ENCODE data around the gene ZNF749. TPM values are rescaled to one million over a fixed set of nuclear protein-coding genes. Genes with fewer than 3 reads are reported as not detected.

The ZNF749 gene
- total and polyA plus RNA-seq, 2 experiments from 2014 or later: 7.1 to 10.4 TPM

DNA sequence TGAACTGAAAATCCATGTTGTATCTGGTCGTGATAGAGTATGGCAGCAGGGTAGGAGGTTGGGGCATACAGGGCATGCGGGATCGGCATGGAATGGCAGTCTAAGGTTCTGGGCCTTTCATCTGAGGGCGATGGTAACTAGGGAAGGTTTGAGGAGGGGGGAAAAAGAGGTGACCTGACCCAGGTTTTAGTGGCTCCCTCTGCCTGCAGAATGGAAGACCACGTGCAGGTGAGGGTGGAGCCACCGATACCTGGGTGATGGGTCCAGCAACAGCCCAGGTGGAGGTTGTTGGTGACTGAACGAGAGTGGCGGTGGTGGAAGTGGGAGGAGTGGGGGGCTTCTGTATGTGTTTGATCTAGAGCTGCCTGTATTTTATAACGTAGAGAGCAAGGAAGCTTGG, 3.8 kb downstream of the ZNF749 start:
- Histone ChIP-seq H3K27me3 (no peaks in the 10 kb centered on the region), H3K9me3 (ENCODE audit: low read depth) (no peaks in the 10 kb centered on the region), H4K20me1 (ENCODE audit: insufficient read depth, poor library complexity, severe bottlenecking) (no peaks in the 10 kb centered on the region), H3K4me2 (no peak overlapping the region), H3K4me1 (ENCODE audit: insufficient read depth) (peaks cover 7% of the 10 kb centered on the region), H3K36me3 (replicated peaks; ENCODE audit: insufficient read depth, low read depth) (peaks cover 3% of the 10 kb centered on the region), H3K79me2 (peaks cover 62% of the 10 kb centered on the region), H2AFZ (no peak overlapping the region), H3K9me2 (replicated peaks; ENCODE audit: insufficient read depth) (no peaks in the 10 kb centered on the region), H3K4me3 (no peak overlapping the region), H3K27ac (no peak overlapping the region)
- 85% methylated on average over 9 of the region's 9 CpGs for WGBS (ENCODE audit: low lambda C conversion rate, missing lambda C conversion rate)
- no peak for DNase-seq (ENCODE audit: low spot score)
- no peak for TF ChIP-seq EZH2 (IDR thresholded peaks at IDR 0.05; ENCODE audit: borderline replicate concordance)
- no peak for TF ChIP-seq EZH2phosphoT487 (IDR thresholded peaks at IDR 0.05; ENCODE audit: low read depth, severe bottlenecking, unreplicated experiment)
- TF ChIP-seq CTCF (IDR thresholded peaks at IDR 0.05; ENCODE audit: poor library complexity): no peak

- peaks cover 47% of the 10 kb centered on the region for H3K79me2 ChIP-seq
- H3K9me2 ChIP-seq (replicated peaks; ENCODE audit: insufficient read depth): no peaks in the 10 kb centered on the region
- 78% methylated on average over 7 of the region's 7 CpGs for WGBS (ENCODE audit: low lambda C conversion rate, missing lambda C conversion rate)
- peaks cover 1% of the 10 kb centered on the region for H3K4me1 ChIP-seq (ENCODE audit: insufficient read depth)
- no peaks in the 10 kb centered on the region for H4K20me1 ChIP-seq (ENCODE audit: insufficient read depth, poor library complexity, severe bottlenecking)
- H3K27ac ChIP-seq: no peak overlapping the region
- no peak for DNase-seq (ENCODE audit: low spot score)
- no peak overlapping the region for H3K4me3 ChIP-seq
- H3K27me3 ChIP-seq: no peaks in the 10 kb centered on the region
- no peak overlapping the region for H3K4me2 ChIP-seq
- no peak overlapping the region for H2AFZ ChIP-seq
- H3K36me3 ChIP-seq (replicated peaks; ENCODE audit: insufficient read depth, low read depth): peaks cover 6% of the 10 kb centered on the region
- TF ChIP-seq CTCF (IDR thresholded peaks at IDR 0.05; ENCODE audit: poor library complexity) (no peak), EZH2 (IDR thresholded peaks at IDR 0.05; ENCODE audit: borderline replicate concordance) (no peak), EZH2phosphoT487 (IDR thresholded peaks at IDR 0.05; ENCODE audit: low read depth, severe bottlenecking, unreplicated experiment) (no peak)
- H3K9me3 ChIP-seq (ENCODE audit: low read depth): no peaks in the 10 kb centered on the region
Measured at GRCh38 chr19:57441979-57442752, 7.0 kb downstream of the ZNF749 start.

GRCh38 chr19:57443121-57443696, 8.1 kb downstream of the ZNF749 start:
- H3K36me3 ChIP-seq (replicated peaks; ENCODE audit: insufficient read depth, low read depth): peaks cover 6% of the 10 kb centered on the region
- H3K4me3 ChIP-seq: no peak overlapping the region
- H3K79me2 ChIP-seq: peaks cover 36% of the 10 kb centered on the region
- H3K4me2 ChIP-seq: no peak overlapping the region
- no peaks in the 10 kb centered on the region for H3K27me3 ChIP-seq
- no peaks in the 10 kb centered on the region for H3K4me1 ChIP-seq (ENCODE audit: insufficient read depth)
- no peaks in the 10 kb centered on the region for H3K9me2 ChIP-seq (replicated peaks; ENCODE audit: insufficient read depth)
- no peak for DNase-seq (ENCODE audit: low spot score)
- H2AFZ ChIP-seq: no peak overlapping the region
- no peaks in the 10 kb centered on the region for H3K9me3 ChIP-seq (ENCODE audit: low read depth)
- no peaks in the 10 kb centered on the region for H4K20me1 ChIP-seq (ENCODE audit: insufficient read depth, poor library complexity, severe bottlenecking)
- no peak overlapping the region for H3K27ac ChIP-seq
- TF ChIP-seq EZH2phosphoT487 (IDR thresholded peaks at IDR 0.05; ENCODE audit: low read depth, severe bottlenecking, unreplicated experiment) (no peak), EZH2 (IDR thresholded peaks at IDR 0.05; ENCODE audit: borderline replicate concordance) (no peak), CTCF (IDR thresholded peaks at IDR 0.05; ENCODE audit: poor library complexity) (no peak)
- 76% methylated on average over 5 of the region's 5 CpGs for WGBS (ENCODE audit: low lambda C conversion rate, missing lambda C conversion rate)
